ENCODE results near the gene DNAH6.
"Not testable (repeated sequence)": the region's sequence is repeated elsewhere in the genome, so short reads cannot be mapped to it uniquely, and the experiment has no call there.

The DNAH6 gene

GRCh38 chr2:84768840-84769239 lies 252.5 kb downstream of the DNAH6 start:
- no peak overlapping the region for H3K4me3 ChIP-seq (ENCODE audit: low read depth in 1 of 2, low read length in 2 of 2)
- no peak overlapping the region for H3K9ac ChIP-seq (ENCODE audit: low read length)
- H3K9me3 ChIP-seq (ENCODE audit: low read length), result no peaks in the 10 kb centered on the region
- H3K27ac ChIP-seq (ENCODE audit: low read depth, low read length), result no peak overlapping the region
- no peaks in the 10 kb centered on the region for H3K27me3 ChIP-seq (ENCODE audit: control insufficient read depth in 1 of 2, insufficient read depth in 2 of 2, low read length in 2 of 2)
- no peaks in the 10 kb centered on the region for H3K36me3 ChIP-seq (ENCODE audit: insufficient read depth, low read length)
- no peaks in the 10 kb centered on the region for H3K4me1 ChIP-seq (ENCODE audit: insufficient read depth, low read length)

- Histone ChIP-seq H3K36me3 (ENCODE audit: insufficient read depth, low read length) (no peaks in the 10 kb centered on the region), H3K4me3 (ENCODE audit: low read depth in 1 of 2, low read length in 2 of 2) (no peak overlapping the region), H3K9me3 (ENCODE audit: low read length) (no peaks in the 10 kb centered on the region), H3K9ac (ENCODE audit: low read length) (no peak overlapping the region), H3K27ac (ENCODE audit: low read depth, low read length) (no peak overlapping the region), H3K27me3 (ENCODE audit: control insufficient read depth in 1 of 2, insufficient read depth in 2 of 2, low read length in 2 of 2) (no peaks in the 10 kb centered on the region), H3K4me1 (ENCODE audit: insufficient read depth, low read length) (no peaks in the 10 kb centered on the region)
Measured at GRCh38 chr2:84770280-84770679, 254.0 kb downstream of the DNAH6 start.

- no peak overlapping the region for H3K4me3 ChIP-seq (ENCODE audit: low read depth in 1 of 2, low read length in 2 of 2)
- no peak overlapping the region for H3K9ac ChIP-seq (ENCODE audit: low read length)
- H3K27ac ChIP-seq (ENCODE audit: low read depth, low read length), result no peak overlapping the region
- no peaks in the 10 kb centered on the region for H3K4me1 ChIP-seq (ENCODE audit: insufficient read depth, low read length)
- H3K9me3 ChIP-seq (ENCODE audit: low read length), result no peaks in the 10 kb centered on the region
- no peaks in the 10 kb centered on the region for H3K27me3 ChIP-seq (ENCODE audit: control insufficient read depth in 1 of 2, insufficient read depth in 2 of 2, low read length in 2 of 2)
- no peaks in the 10 kb centered on the region for H3K36me3 ChIP-seq (ENCODE audit: insufficient read depth, low read length)
Measured at GRCh38 chr2:84771251-84771650, 255.0 kb downstream of the DNAH6 start.

GRCh38 chr2:84773562-84773961 lies 257.3 kb downstream of the DNAH6 start:
- H3K9me3 ChIP-seq (ENCODE audit: low read length); H3K4me3 ChIP-seq (ENCODE audit: low read depth in 1 of 2, low read length in 2 of 2); H3K9ac ChIP-seq (ENCODE audit: low read length); H3K27me3 ChIP-seq (ENCODE audit: control insufficient read depth in 1 of 2, insufficient read depth in 2 of 2, low read length in 2 of 2); H3K4me1 ChIP-seq (ENCODE audit: insufficient read depth, low read length); H3K36me3 ChIP-seq (ENCODE audit: insufficient read depth, low read length); H3K27ac ChIP-seq (ENCODE audit: low read depth, low read length): not testable (repeated sequence)

GRCh38 chr2:84776011-84776410 lies 259.7 kb downstream of the DNAH6 start:
- H3K4me3 ChIP-seq (ENCODE audit: low read depth in 1 of 2, low read length in 2 of 2), result no peak overlapping the region
- no peak overlapping the region for H3K27ac ChIP-seq (ENCODE audit: low read depth, low read length)
- no peaks in the 10 kb centered on the region for H3K27me3 ChIP-seq (ENCODE audit: control insufficient read depth in 1 of 2, insufficient read depth in 2 of 2, low read length in 2 of 2)
- no peak overlapping the region for H3K9ac ChIP-seq (ENCODE audit: low read length)
- no peaks in the 10 kb centered on the region for H3K36me3 ChIP-seq (ENCODE audit: insufficient read depth, low read length)
- no peaks in the 10 kb centered on the region for H3K4me1 ChIP-seq (ENCODE audit: insufficient read depth, low read length)
- no peaks in the 10 kb centered on the region for H3K9me3 ChIP-seq (ENCODE audit: low read length)

- H3K9ac ChIP-seq (ENCODE audit: low read length), result no peak overlapping the region
- H3K4me1 ChIP-seq (ENCODE audit: insufficient read depth, low read length), result no peaks in the 10 kb centered on the region
- no peaks in the 10 kb centered on the region for H3K9me3 ChIP-seq (ENCODE audit: low read length)
Measured at GRCh38 chr2:84778911-84779690, 262.8 kb downstream of the DNAH6 start.

GRCh38 chr2:84779781-84780180 lies 263.5 kb downstream of the DNAH6 start:
- Histone ChIP-seq H3K9me3 (ENCODE audit: low read length) (no peaks in the 10 kb centered on the region), H3K27me3 (ENCODE audit: control insufficient read depth in 1 of 2, insufficient read depth in 2 of 2, low read length in 2 of 2) (no peaks in the 10 kb centered on the region), H3K4me3 (ENCODE audit: low read depth in 1 of 2, low read length in 2 of 2) (no peak overlapping the region), H3K27ac (ENCODE audit: low read depth, low read length) (no peak overlapping the region), H3K9ac (ENCODE audit: low read length) (no peak overlapping the region), H3K36me3 (ENCODE audit: insufficient read depth, low read length) (no peaks in the 10 kb centered on the region), H3K4me1 (ENCODE audit: insufficient read depth, low read length) (no peaks in the 10 kb centered on the region)

More at GRCh38 chr2:84778911-84779690, 262.8 kb downstream of the DNAH6 start:
- no peak overlapping the region for H3K4me3 ChIP-seq (ENCODE audit: low read depth in 1 of 2, low read length in 2 of 2)
- no peaks in the 10 kb centered on the region for H3K27me3 ChIP-seq (ENCODE audit: control insufficient read depth in 1 of 2, insufficient read depth in 2 of 2, low read length in 2 of 2)
- no peaks in the 10 kb centered on the region for H3K36me3 ChIP-seq (ENCODE audit: insufficient read depth, low read length)
- no peak overlapping the region for H3K27ac ChIP-seq (ENCODE audit: low read depth, low read length)

GRCh38 chr2:84781942-84782716 lies 265.8 kb downstream of the DNAH6 start:
- Histone ChIP-seq H3K27me3 (ENCODE audit: control insufficient read depth in 1 of 2, insufficient read depth in 2 of 2, low read length in 2 of 2) (no peaks in the 10 kb centered on the region), H3K36me3 (ENCODE audit: insufficient read depth, low read length) (no peaks in the 10 kb centered on the region), H3K9ac (ENCODE audit: low read length) (no peak overlapping the region), H3K4me1 (ENCODE audit: insufficient read depth, low read length) (no peaks in the 10 kb centered on the region), H3K27ac (ENCODE audit: low read depth, low read length) (no peak overlapping the region), H3K9me3 (ENCODE audit: low read length) (no peaks in the 10 kb centered on the region), H3K4me3 (ENCODE audit: low read depth in 1 of 2, low read length in 2 of 2) (no peak overlapping the region)

- no peaks in the 10 kb centered on the region for H3K27me3 ChIP-seq (ENCODE audit: control insufficient read depth in 1 of 2, insufficient read depth in 2 of 2, low read length in 2 of 2)
- H3K4me3 ChIP-seq (ENCODE audit: low read depth in 1 of 2, low read length in 2 of 2), result no peak overlapping the region
- no peaks in the 10 kb centered on the region for H3K36me3 ChIP-seq (ENCODE audit: insufficient read depth, low read length)
- H3K4me1 ChIP-seq (ENCODE audit: insufficient read depth, low read length), result no peaks in the 10 kb centered on the region
- H3K27ac ChIP-seq (ENCODE audit: low read depth, low read length), result no peak overlapping the region
- H3K9ac ChIP-seq (ENCODE audit: low read length), result no peak overlapping the region
- H3K9me3 ChIP-seq (ENCODE audit: low read length), result no peaks in the 10 kb centered on the region
Measured at GRCh38 chr2:84782717-84783442, 266.6 kb downstream of the DNAH6 start.

GRCh38 chr2:84785950-84786349 lies 269.7 kb downstream of the DNAH6 start:
- no peak overlapping the region for H3K9ac ChIP-seq (ENCODE audit: low read length)
- H3K4me1 ChIP-seq (ENCODE audit: insufficient read depth, low read length), result no peaks in the 10 kb centered on the region
- no peak overlapping the region for H3K27ac ChIP-seq (ENCODE audit: low read depth, low read length)
- H3K9me3 ChIP-seq (ENCODE audit: low read length), result no peaks in the 10 kb centered on the region
- no peaks in the 10 kb centered on the region for H3K27me3 ChIP-seq (ENCODE audit: control insufficient read depth in 1 of 2, insufficient read depth in 2 of 2, low read length in 2 of 2)
- H3K4me3 ChIP-seq (ENCODE audit: low read depth in 1 of 2, low read length in 2 of 2), result no peak overlapping the region
- no peaks in the 10 kb centered on the region for H3K36me3 ChIP-seq (ENCODE audit: insufficient read depth, low read length)

DNA sequence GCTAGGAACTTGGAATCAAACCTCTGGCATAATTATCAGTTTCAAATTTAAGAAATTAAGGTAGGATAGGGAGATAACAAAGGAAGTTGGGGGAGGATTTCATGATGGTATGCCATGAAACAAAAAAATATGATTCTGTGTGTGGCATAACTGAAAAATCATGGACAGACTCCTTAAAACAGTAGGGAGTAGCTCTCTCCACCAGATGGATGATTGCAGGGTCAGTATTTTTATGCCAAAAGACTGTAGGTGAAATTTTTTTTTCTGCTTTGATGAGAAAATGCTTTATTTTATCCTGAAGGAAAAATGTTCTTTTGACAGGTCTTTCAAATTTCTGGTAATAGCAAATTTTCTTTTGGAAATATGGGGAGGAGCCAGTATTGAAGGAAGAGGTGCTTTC lies 270.3 kb downstream of the DNAH6 start:
- no peaks in the 10 kb centered on the region for H3K27me3 ChIP-seq (ENCODE audit: control insufficient read depth in 1 of 2, insufficient read depth in 2 of 2, low read length in 2 of 2)
- H3K4me3 ChIP-seq (ENCODE audit: low read depth in 1 of 2, low read length in 2 of 2), result no peak overlapping the region
- no peak overlapping the region for H3K27ac ChIP-seq (ENCODE audit: low read depth, low read length)
- no peak overlapping the region for H3K9ac ChIP-seq (ENCODE audit: low read length)
- H3K9me3 ChIP-seq (ENCODE audit: low read length), result no peaks in the 10 kb centered on the region
- H3K36me3 ChIP-seq (ENCODE audit: insufficient read depth, low read length), result no peaks in the 10 kb centered on the region
- no peaks in the 10 kb centered on the region for H3K4me1 ChIP-seq (ENCODE audit: insufficient read depth, low read length)

Measured in muscle layer of colon (tissue), 2 donors.